Measurements from ENCODE around the gene MAPK8IP3. TPM values are rescaled to one million over a fixed set of nuclear protein-coding genes. Genes with fewer than 3 reads are reported as not detected.

Gene MAPK8IP3
- total and polyA plus RNA-seq, 3 experiments from 2014 or later: 2.3 to 63.2 (median 57.1) TPM

DNA sequence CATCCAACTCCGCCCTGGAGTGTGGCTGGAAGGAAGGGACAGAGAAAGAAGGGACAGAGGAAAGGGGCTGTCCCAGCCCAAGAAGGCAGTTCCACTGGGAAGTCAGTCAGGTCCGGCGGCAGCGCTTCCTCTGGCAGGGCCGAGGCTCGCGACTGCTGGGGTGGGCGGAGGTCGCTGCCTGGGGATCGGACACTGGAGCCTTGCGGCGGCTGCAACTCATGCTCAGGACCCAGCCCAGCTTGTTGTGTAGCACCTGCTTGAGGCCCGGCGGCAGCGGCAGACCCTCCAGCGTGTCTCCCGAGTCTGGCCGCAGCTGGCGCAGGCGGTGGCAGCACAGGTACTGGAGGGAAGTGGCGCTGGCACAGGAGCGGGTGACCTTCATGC, 71.0 kb downstream of the MAPK8IP3 start:
- no peak for DNase-seq
- ChIA-PET POLR2A (no interaction called here), CTCF (no interaction called here)
- H3K27me3 ChIP-seq (ENCODE audit: insufficient read depth, low read length, poor library complexity, severe bottlenecking): no peaks in the 10 kb centered on the region
- no peak overlapping the region for H3K27ac ChIP-seq (ENCODE audit: low read depth, low read length)
- no peak overlapping the region for H3K4me3 ChIP-seq (ENCODE audit: low read length)
- H3K4me1 Mint-ChIP-seq: peaks cover 15 to 37% (median 16%) of the 10 kb centered on the region in 3 donors
- no peaks in the 10 kb centered on the region for H3K9me3 ChIP-seq (ENCODE audit: low read length)
- H3K4me3 Mint-ChIP-seq: peak overlapping the region in 1 of 7 donors; percentile 45
- peaks cover 34% of the 10 kb centered on the region for H3K4me1 ChIP-seq (ENCODE audit: insufficient read depth, low read length)
- H3K27ac Mint-ChIP-seq: peak overlapping the region in 1 of 8 donors; percentile 54
- H3K36me3 Mint-ChIP-seq: peaks cover 0 to 42% (median 0%) of the 10 kb centered on the region in 3 donors
- no peaks in the 10 kb centered on the region for H3K36me3 ChIP-seq (ENCODE audit: insufficient read depth, low read length)
- no peaks in the 10 kb centered on the region for H3K9me3 Mint-ChIP-seq
- no peaks in the 10 kb centered on the region for H3K27me3 Mint-ChIP-seq

DNA sequence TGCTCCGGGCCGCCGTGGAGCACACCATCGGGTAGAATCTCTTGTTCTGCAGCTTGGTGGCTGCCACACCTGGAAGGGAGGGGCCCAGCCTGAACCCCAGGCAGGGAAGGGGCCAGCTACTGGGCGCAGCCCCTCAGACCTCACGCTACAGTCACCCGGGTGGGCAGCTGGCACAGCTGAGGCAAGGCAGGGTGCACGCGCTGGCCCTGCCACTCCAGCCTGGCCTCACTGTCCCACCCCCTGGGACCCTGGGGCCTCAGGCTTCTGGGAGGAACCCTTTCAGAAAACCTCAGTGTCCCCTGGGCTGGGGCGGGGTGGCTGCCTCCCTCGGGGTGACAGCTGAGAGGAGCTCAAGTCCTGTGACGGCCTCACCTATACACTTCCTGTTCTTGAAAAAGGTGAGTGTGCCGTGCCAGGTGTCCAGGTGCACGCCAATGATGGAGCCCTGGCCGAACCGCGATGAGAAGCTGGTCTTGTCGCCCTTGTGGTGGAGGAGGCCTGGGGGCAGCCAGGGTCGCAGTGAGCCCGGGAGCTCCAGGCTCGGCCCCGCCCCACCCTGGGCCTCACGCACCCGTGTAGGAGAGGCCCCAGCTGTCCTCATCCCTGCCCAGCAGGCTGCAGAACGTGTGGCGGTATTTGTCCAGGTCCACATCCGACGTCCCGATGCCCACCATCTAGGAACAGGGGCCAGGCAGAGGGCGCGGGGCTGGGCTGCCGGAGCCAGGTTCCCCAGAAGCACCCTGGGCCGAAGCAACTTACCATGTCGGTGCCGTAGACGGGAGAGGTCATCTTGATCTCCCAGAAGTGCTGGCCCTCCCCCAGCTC, 71.6 kb downstream of the MAPK8IP3 start:
- Mint-ChIP-seq H3K4me3 (peak overlapping the region in 1 of 7 donors; percentile 42), H3K9me3 (no peaks in the 10 kb centered on the region), H3K27me3 (peaks cover 0 to 1% of the 10 kb centered on the region in 2 donors), H3K4me1 (peaks cover 10 to 34% (median 11%) of the 10 kb centered on the region in 3 donors), H3K27ac (no peak overlapping the region), H3K36me3 (peaks cover 0 to 38% (median 0%) of the 10 kb centered on the region in 3 donors)
- no peak for DNase-seq
- Histone ChIP-seq H3K4me1 (ENCODE audit: insufficient read depth, low read length) (peaks cover 32% of the 10 kb centered on the region), H3K27me3 (ENCODE audit: insufficient read depth, low read length, poor library complexity, severe bottlenecking) (no peaks in the 10 kb centered on the region), H3K36me3 (ENCODE audit: insufficient read depth, low read length) (no peaks in the 10 kb centered on the region), H3K9me3 (ENCODE audit: low read length) (no peaks in the 10 kb centered on the region), H3K4me3 (ENCODE audit: low read length) (no peak overlapping the region), H3K27ac (ENCODE audit: low read depth, low read length) (no peak overlapping the region)
- ChIA-PET POLR2A (no interaction called here), CTCF (no interaction called here)

DNA sequence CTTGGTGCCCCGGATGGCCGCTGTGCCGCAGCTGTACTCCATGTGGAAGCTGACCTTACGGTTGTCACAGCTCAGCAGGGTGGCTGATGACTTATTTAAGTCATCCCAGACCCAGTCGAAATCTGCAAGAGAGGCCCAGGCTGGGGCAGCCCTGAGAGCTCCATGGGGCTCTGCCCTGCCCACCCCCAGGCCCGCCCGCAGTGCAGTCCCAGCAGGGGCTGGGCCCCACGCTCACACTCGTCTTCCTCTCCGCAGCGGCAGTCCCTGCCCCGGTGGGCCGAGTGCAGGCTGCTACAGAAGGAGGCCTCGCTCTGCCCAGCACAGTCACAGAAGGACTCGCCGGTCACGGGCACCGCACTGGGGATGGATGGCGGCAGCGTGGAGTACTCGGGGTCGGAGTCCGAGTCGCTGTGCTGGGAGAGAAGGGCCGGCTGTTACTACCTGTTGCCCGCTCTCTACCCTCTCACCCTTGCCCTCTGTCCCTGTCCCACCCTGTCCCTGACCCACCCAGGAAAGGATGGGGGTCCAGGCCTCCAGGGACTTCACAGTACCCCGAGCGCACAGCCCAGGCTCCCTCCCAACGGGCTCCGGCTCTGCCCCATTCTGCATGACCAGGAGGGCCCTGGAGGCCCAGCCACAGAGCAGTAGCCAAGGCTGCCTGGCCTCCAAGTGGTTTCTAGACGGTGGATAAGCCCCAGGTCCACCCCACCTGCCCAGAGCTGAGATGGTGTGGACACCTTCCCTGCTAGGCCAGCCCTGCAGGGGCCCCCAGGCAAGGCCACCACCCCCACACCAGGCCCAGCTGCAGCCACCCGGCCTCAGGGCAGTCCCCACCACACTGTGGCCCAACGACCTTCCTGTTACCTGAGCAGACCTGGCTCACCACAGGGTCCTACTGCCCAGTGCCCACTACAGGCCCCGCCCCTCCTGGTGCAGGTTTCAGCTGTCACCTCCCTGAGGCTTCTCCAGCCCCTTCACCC, 72.5 kb downstream of the MAPK8IP3 start:
- no peak for DNase-seq
- POLR2A ChIA-PET: no interaction called here
- H3K36me3 Mint-ChIP-seq: peaks cover 0 to 42% (median 0%) of the 10 kb centered on the region in 3 donors
- Histone ChIP-seq H3K27ac (ENCODE audit: low read depth, low read length) (no peak overlapping the region), H3K4me3 (ENCODE audit: low read length) (no peak overlapping the region), H3K4me1 (ENCODE audit: insufficient read depth, low read length) (peaks cover 32% of the 10 kb centered on the region), H3K9me3 (ENCODE audit: low read length) (no peaks in the 10 kb centered on the region), H3K27me3 (ENCODE audit: insufficient read depth, low read length, poor library complexity, severe bottlenecking) (no peaks in the 10 kb centered on the region), H3K36me3 (ENCODE audit: insufficient read depth, low read length) (no peaks in the 10 kb centered on the region)
- no peaks in the 10 kb centered on the region for H3K9me3 Mint-ChIP-seq
- peaks cover 15 to 40% (median 17%) of the 10 kb centered on the region in 3 donors for H3K4me1 Mint-ChIP-seq
- H3K4me3 Mint-ChIP-seq: peak overlapping the region in 1 of 7 donors; percentile 62
- CTCF ChIA-PET: no interaction called here
- H3K27ac Mint-ChIP-seq: peak overlapping the region in 2 of 8 donors; percentile 12 to 54
- H3K27me3 Mint-ChIP-seq: peaks cover 0 to 2% of the 10 kb centered on the region in 2 donors

DNA sequence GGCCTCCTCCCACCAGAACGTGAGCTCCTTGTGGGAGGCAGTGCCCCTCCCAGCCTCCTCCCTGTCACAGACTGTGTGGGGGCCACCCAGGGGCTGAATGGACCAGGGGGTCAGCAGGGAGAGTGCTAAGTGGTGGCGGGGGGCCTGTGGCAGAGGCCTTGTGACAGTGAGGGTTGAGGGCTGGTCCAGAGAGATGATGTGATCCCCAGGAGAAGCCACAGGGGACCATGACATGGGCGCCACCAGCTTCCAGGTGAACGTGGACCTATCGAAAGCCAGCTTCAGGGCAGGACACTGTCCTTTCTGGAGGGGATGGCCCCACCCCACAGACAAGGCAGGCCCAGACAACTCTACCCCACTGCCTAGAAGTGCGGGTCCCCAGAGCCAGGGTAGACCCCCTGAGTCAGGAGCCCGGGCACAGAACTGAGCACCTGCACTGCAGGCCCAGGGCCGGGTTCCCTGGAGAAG, 73.3 kb downstream of the MAPK8IP3 start:
- H3K4me3 Mint-ChIP-seq: peak overlapping the region in 1 of 7 donors; percentile 62
- POLR2A ChIA-PET: no interaction called here
- no peak overlapping the region for H3K4me3 ChIP-seq (ENCODE audit: low read length)
- peaks cover 30% of the 10 kb centered on the region for H3K4me1 ChIP-seq (ENCODE audit: insufficient read depth, low read length)
- no peak for DNase-seq
- CTCF ChIA-PET: no interaction called here
- no peaks in the 10 kb centered on the region for H3K27me3 ChIP-seq (ENCODE audit: insufficient read depth, low read length, poor library complexity, severe bottlenecking)
- H3K36me3 ChIP-seq (ENCODE audit: insufficient read depth, low read length): no peaks in the 10 kb centered on the region
- H3K36me3 Mint-ChIP-seq: peaks cover 0 to 42% (median 0%) of the 10 kb centered on the region in 3 donors
- peaks cover 0 to 2% of the 10 kb centered on the region in 2 donors for H3K27me3 Mint-ChIP-seq
- H3K4me1 Mint-ChIP-seq: peaks cover 13 to 43% (median 21%) of the 10 kb centered on the region in 3 donors
- H3K27ac ChIP-seq (ENCODE audit: low read depth, low read length): no peak overlapping the region
- no peaks in the 10 kb centered on the region for H3K9me3 ChIP-seq (ENCODE audit: low read length)
- H3K9me3 Mint-ChIP-seq: no peaks in the 10 kb centered on the region
- H3K27ac Mint-ChIP-seq: peak overlapping the region in 2 of 8 donors; percentile 12 to 50

DNA sequence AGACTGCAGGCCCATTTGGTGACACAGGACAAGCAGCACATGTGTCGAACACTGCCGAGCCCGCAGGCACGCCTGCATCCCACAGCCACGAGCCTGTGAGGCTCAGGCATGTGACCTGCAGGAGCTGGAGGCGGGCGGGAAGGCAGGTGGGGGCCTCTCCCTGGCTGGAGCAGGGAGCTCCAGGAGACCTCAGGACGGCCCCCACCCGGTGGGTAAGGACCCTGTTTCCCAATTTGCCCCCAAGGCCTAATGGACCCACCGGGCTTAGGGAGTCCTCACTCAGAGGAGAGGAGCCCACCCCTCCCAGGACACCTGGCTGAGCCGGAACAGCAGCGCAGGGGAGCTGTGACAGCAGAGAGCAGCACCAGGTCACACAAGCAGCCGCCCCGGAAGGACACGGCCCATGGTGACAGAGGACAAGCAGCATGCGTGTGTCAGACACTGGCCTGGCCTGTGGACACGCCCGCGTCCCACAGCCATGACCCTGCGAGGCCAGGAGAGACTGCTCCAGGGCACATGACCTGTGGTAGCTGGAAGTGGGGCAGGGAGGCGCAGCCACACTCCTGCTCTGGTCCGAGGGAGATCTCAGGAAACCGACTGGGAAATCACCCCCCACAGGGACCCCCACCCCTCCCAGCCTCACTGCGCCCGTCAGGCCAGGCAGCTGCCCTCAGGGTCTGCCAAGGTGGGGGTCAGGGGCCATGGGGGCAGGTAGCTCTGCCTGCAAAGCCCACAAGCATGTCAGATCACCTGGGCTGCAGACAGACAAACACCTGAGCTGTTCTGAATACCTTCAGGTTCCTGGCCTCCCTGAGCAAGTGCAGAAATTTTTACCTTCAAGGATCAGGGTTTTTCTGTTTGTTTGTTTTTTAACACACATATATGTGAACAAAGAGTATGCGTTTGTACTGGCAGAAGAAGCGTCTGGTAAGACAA, 74.0 kb downstream of the MAPK8IP3 start:
- no peak overlapping the region for H3K27ac ChIP-seq (ENCODE audit: low read depth, low read length)
- peak overlapping the region in 6 of 7 donors; percentile 61 to 89 (median 81) for H3K4me3 Mint-ChIP-seq
- peaks cover 13 to 39% (median 23%) of the 10 kb centered on the region in 3 donors for H3K4me1 Mint-ChIP-seq
- no peaks in the 10 kb centered on the region for H3K9me3 ChIP-seq (ENCODE audit: low read length)
- ChIA-PET POLR2A (no interaction called here), CTCF (interaction anchor here (0.6 kb wide), 1 partner anchor 76 kb away, joined by 3 read pairs; no protein-coding TSS in a partner anchor)
- peak in 1 of 5 donors; percentile 48 for DNase-seq
- H3K9me3 Mint-ChIP-seq: no peaks in the 10 kb centered on the region
- no peaks in the 10 kb centered on the region for H3K27me3 ChIP-seq (ENCODE audit: insufficient read depth, low read length, poor library complexity, severe bottlenecking)
- peaks cover 27% of the 10 kb centered on the region for H3K4me1 ChIP-seq (ENCODE audit: insufficient read depth, low read length)
- H3K27ac Mint-ChIP-seq: peak overlapping the region in 3 of 8 donors; percentile 17 to 85 (median 50)
- peaks cover 0 to 2% of the 10 kb centered on the region in 2 donors for H3K27me3 Mint-ChIP-seq
- H3K36me3 ChIP-seq (ENCODE audit: insufficient read depth, low read length): no peaks in the 10 kb centered on the region
- peaks cover 0 to 43% (median 0%) of the 10 kb centered on the region in 3 donors for H3K36me3 Mint-ChIP-seq
- no peak overlapping the region for H3K4me3 ChIP-seq (ENCODE audit: low read length)

DNA sequence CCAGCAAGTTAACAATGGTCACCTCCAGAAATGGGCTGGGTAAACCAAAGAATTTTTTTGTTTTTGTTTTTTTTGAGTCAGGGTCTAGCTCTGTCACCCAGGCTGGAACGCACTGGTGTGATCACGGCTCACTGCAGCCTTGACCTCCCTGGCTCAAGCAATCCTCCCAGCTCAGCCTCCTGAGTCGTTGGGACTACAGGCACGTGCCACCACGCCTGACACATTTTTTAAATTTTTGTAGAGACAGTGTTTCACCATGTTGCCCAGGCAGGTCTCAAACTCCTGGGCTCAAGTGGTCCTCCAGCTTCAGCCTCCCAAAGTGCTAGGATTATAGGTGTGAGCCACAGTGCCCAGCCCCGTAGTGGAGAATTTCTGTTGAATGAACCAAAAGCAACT, 74.7 kb downstream of the MAPK8IP3 start:
- peak overlapping the region in 6 of 8 donors; percentile 17 to 93 (median 75) for H3K27ac Mint-ChIP-seq

DNA sequence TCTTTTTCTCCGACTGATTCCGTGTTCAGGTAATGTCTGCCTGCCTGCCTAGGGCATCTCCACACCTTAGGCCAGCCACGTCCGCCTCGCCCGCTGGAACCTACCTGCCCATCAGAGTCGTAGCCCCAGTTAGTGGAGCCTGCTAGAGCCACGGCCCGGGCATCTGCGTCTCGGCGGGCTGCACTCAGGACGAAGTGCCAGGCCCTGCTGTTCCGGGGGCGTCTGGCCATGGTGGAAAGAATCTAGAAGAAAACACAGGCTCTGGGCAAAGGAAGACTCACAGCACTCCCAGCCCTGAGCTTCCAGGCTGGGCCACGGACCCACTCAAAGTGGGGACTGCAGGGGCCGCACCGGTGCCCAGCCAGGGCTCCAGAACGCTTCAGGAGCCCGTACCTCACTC, 75.3 kb downstream of the MAPK8IP3 start:
- H3K9me3 Mint-ChIP-seq: no peaks in the 10 kb centered on the region
- ChIA-PET POLR2A (interaction anchor here (1.1 to 3.1 kb wide), 6 partner anchors 9 to 433 kb away, joined by 3 to 52 read pairs (median 10); partner anchors contain the start of genes EME2, FAHD1, HAGH and JPT2), CTCF (interaction anchor here (1.7 to 3.5 kb wide), 2 partner anchors 8 to 184 kb away, joined by 8 to 24 read pairs; partner anchors contain the start of genes EME2, MRPS34 and RPS2)
- H3K27ac Mint-ChIP-seq: peak overlapping the region; percentile 65 to 96 (median 86)
- H3K36me3 Mint-ChIP-seq: peaks cover 0 to 47% (median 0%) of the 10 kb centered on the region in 3 donors
- H3K4me1 Mint-ChIP-seq: peaks cover 18 to 48% (median 26%) of the 10 kb centered on the region in 3 donors
- no peak for DNase-seq
- Histone ChIP-seq H3K4me1 (ENCODE audit: insufficient read depth, low read length) (peaks cover 35% of the 10 kb centered on the region), H3K27me3 (ENCODE audit: insufficient read depth, low read length, poor library complexity, severe bottlenecking) (no peaks in the 10 kb centered on the region), H3K9me3 (ENCODE audit: low read length) (no peaks in the 10 kb centered on the region), H3K36me3 (ENCODE audit: insufficient read depth, low read length) (no peaks in the 10 kb centered on the region), H3K27ac (ENCODE audit: low read depth, low read length) (peak overlapping the region; percentile 86), H3K4me3 (ENCODE audit: low read length) (peak overlapping the region; percentile 82)
- peaks cover 0 to 2% of the 10 kb centered on the region in 2 donors for H3K27me3 Mint-ChIP-seq
- peak overlapping the region; percentile 73 to 92 (median 84) for H3K4me3 Mint-ChIP-seq

More for the DNA sequence above, 74.7 kb downstream of the MAPK8IP3 start:
- no peak overlapping the region for H3K27ac ChIP-seq (ENCODE audit: low read depth, low read length)
- DNase-seq: no peak
- no peaks in the 10 kb centered on the region for H3K9me3 ChIP-seq (ENCODE audit: low read length)
- H3K36me3 ChIP-seq (ENCODE audit: insufficient read depth, low read length): no peaks in the 10 kb centered on the region
- no peaks in the 10 kb centered on the region for H3K9me3 Mint-ChIP-seq
- H3K27me3 ChIP-seq (ENCODE audit: insufficient read depth, low read length, poor library complexity, severe bottlenecking): no peaks in the 10 kb centered on the region
- no peak overlapping the region for H3K4me3 ChIP-seq (ENCODE audit: low read length)
- H3K36me3 Mint-ChIP-seq: peaks cover 0 to 47% (median 0%) of the 10 kb centered on the region in 3 donors
- H3K4me1 ChIP-seq (ENCODE audit: insufficient read depth, low read length): peaks cover 32% of the 10 kb centered on the region
- H3K4me3 Mint-ChIP-seq: peak overlapping the region in 6 of 7 donors; percentile 73 to 89 (median 81)
- ChIA-PET CTCF (interaction anchor here (0.6 kb wide), 1 partner anchor 77 kb away, joined by 3 read pairs; no protein-coding TSS in a partner anchor), POLR2A (interaction anchor here (1.1 kb wide), 1 partner anchor 103 kb away, joined by 3 read pairs; the partner anchor contains the start of gene JPT2)
- H3K27me3 Mint-ChIP-seq: peaks cover 0 to 2% of the 10 kb centered on the region in 2 donors
- peaks cover 18 to 44% (median 26%) of the 10 kb centered on the region in 3 donors for H3K4me1 Mint-ChIP-seq
